ENCODE results near the gene LOXL1.

Gene LOXL1

DNA sequence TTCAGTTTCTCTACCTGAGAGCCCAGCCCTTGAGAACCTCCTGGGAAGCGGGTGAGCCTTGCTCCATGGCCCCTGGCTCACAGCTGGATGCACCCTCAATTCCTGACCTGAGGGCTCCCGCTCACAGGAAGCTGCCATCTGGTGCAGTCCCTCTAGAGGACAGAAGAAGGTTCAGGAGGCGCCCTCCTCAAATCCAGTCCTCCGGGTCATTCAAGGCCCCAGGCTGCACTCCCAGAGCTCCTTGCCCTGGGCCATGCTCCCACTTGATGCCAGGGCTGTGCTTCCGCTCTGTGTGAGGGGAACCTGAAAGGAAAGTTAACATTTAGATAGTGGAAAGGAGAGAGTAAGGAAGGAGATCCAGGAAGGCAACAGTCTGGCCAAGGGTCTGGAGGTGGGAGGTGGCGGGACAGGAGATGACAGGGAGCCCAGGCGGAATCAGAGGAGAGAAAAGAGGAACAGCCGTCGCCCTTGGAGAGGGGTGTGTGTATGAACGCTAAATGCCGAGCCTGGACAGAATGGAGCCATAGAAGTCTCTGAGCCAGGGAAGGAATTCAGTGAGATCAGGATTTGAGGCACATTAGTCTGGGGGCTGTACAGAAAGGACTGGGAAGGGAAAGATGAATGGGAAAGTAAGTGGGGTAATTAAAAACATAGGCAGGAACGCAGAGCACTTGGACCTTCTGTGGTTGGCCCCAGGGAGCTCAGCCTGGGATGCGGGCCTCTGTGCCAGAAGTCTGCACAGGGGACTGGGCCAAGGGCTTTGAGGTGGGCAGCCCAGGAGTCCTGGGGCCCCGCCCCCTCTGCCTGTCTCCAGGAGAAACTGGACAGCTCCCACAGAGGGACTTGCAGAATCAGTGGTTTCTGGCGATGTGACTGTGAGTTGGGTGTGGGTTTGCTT lies 26.8 kb upstream of the LOXL1 start:
- no peak for DNase-seq

DNA sequence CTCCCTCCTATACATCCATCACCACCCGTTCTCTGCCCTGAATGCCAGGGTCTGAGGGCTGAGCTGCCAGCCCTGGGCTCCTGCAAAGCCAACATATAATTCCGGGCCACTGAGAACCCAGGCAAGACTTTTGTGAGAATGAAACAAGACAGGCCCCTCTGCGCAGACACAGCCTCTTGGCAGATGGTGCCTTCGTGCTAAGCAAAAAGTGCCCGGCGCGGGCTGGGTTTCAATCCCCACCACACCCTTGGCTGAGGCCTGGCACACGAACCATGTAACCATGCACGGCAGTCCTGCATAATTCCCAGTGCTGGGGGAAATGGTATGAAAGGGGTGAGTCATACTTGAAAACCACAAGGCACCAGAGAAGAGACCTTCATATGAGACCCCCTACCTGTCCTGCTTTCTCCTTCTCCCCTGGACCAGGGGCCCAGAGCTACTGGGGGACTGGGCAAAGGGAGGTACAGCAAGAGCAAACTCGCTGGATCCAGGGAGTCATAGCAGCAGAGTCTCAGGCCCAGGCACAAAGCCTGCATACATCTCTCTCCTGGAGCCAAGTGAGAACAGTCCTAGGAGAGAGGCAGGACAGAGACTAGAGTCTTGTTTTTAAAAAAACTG lies 26.1 kb upstream of the LOXL1 start:
- no peak for DNase-seq

DNA sequence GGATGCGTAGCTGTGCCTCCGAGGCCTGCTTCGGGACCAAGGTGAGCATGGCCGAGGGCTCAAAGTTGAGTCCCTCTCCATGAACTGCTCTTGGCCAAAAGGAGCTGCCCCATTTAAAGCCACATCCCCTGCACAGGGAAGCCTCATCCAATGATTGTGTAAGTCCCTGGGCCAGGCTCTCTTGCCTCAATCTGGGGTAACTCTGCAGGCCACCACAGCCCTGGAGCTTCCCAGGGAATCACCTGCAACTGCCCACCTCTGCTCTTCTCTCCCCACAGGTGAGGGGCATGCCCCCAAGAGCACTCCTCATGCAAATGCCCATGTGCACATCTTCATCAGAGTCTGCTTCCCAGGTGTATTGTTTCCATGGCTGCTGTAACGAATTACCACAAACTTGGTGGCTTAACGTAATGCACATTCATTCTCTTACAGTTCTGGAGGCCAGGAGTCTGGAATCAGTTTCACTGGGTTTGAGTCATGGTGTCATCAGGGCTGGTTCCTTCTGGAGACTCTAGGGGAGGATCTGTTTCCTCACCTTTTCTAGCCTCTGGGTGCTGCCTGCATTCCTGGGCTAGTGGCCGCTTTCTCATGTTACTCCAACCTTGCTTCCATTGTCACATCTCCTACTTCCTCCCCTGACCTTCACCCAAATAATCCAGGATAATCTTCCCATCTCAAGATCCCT lies 25.0 kb upstream of the LOXL1 start:
- no peak for DNase-seq

DNA sequence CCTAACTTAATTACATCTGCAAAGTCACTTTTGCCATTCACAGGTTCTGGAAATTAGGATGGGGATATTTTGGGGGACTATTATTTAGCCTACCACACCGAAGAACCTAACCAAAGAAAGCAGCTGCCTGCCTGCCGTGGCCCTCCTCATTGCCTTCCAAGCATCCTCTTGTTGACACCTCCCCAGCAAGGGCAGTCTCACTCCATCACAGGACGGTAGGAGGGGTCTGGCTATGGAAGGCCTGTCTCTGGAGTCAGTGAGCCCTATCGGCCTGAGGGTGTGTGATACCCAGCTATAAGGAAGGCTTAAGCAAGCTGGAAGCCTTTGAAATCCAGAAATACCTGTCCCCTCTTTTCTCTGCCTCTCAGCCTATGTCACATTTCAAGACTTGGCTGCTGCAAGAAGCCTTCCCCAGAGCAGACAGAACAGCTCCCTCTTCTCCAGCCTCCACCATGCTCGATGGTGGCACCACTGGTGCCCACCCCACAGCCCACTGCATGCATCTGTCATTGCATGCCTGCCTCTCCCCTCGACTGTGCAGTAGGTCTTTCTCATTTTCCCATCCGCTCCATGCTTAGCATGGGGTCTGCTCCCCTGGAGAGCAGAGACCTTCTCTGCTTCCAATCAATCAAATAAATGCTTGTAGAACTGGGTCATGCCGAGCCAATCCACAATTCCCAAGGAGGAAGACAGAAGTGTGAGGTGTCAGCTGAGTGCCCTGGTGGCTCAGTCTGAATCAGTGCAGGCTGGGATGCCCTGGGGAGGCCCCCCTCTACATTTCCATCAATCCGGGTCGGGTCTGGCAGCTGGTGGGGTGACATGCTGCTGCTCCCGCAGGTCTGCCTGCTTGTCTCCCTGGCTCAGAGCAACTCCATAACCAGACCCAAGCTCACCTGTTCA lies 23.9 kb upstream of the LOXL1 start:
- no peak for DNase-seq

DNA sequence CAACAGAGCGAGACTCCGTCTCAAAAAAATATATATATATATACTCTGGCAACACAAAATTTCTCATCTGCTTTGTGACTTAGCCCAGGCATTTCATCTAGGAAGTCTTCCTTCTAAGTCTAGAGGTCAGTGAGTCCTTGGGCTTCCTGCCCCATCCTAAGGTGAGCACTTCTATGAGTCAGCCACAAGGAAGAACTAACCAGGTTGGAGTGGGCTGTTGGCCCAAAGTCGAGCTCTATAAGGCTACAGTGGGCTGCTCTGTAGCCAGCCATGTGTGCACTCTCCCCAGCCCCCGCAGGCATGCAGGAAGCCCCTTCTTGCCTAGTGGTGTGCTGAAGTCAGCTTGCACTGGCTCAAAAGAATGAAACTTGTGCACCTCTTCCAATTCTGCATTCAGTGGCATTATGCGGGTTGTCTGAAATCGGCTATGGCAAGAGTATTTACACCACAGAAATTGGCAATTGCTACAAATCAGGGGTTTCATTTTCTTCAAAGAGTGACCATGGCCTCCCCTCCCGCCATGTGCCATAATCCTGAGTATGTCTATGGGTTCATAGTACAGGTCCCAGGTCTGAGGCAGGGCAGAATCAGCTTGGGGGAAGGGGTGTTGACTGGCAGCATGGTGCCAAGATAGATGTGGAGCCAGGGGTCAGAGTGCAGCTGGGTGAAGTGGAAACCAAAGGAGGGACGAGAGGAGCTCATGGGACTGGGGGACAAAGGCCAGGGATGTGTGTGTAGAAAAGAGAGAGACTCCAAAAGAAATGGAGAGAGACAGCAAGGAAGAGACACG lies 22.0 kb upstream of the LOXL1 start:
- no peak for DNase-seq

DNA sequence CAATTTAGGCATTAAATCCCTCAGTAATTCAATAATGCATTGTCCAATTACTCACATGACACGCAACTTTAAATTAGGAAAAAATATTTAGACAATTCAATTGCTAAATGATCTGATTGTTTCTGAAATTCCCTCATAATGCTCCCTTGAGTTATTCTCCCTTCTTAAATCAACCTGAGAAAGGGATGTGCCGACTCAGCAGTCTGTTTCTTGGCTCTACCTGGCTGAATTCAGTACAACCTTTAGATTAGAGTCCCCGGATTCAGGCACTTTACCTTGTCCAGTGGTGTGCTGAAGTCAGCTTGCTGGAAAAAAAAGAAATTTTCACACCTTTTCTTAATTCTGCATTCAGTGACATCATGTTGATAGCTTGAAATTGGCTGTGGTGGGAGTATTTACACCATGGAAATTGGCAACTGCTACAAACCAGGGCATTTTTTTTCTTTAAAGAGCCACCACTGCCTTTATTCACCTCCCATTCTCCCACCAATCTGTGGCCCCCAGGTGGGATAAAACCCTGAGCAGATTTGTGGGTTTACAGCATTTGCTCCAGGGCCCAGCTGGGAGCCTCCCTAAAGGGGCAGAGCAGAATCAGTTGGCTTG lies 20.9 kb upstream of the LOXL1 start:
- DNase-seq = no peak

DNA sequence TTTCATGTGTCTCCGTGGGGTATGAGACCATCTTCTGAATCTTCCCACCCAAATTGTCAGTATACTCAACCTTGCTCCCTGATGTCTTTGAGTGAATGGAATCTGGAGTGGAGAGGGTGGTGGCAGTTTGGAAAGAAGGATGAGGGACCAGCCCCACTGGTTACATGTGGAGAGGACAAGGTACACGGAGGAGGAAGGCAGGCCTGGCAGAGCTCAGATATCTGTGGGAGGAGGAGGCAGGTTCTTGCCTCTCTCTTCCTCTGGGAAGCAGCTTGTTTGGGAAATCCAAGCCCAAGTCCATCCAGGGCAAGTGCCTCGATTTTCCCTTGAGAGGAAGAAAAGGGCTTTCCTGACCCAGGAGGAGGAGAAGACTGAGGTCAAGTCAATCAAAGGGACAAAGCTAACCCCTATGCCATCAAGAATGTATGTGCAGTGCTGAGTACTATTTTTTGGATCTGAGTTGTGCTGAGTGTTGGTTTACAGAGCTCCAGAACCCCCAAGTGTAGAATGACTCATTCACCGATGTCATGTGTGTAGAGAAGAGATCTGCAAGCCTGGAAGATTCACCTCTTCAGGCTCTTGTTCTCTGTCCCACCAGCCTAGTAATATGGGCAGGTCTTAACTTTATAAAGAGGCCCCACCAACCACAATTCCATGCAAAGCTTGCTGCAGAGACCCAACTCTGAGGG lies 19.8 kb upstream of the LOXL1 start:
- no peak for DNase-seq

DNA sequence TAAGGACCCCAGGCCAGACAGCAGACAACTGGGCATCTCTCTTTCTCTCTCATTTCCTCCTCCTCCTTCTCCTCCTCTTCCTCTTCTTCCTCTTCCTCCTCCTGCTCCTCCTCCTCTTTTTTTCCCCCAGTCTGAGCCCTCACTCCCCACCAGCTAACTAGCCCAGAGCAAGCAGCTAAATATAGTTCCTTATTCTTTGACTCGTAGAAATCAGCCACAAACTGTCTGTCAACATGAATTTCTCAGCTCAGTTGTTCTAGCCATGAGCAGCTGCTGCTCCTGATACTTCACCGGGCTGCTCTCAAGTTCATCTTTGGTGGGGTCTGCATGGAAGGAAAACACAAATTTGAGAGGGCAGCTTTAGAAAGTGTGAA lies 19.2 kb upstream of the LOXL1 start:
- DNase-seq = no peak

DNA sequence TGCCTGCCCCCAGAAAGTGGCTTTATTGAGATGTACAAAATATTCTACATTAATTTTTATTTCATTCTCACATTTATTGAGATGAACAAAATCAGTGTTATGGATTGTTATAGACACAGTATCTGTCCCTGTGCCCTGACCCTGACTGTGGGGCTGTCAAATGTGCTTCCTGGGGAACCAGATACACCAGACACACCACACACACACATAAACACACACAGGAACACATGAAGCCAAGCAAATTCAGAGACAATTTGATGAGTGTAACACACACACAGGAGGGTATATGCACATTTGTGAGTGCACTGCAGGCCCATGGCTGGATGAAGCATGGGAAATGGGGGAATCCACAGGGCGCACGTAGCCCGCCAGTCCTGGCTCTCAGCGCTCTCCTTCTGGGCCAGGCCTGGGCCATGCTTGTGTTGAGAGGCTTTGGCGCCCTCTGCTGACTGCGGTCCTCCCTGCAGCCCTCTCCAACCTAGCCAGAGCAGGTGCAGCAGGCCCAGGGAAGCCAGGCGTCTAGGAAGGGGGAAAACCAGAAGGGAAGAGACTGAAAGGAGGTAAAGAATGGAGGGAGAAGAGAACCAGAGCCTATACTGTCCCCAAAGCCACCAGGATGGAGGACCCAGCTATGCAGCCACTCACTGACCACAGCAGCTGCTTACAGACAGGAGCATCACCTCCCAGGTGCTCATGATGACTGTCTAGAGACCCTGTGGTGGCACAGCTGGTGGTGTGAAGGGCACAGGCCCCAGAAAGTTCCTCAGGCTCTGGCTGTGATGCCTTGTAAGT lies 18.0 kb upstream of the LOXL1 start:
- DNase-seq = peak; percentile 68

DNA sequence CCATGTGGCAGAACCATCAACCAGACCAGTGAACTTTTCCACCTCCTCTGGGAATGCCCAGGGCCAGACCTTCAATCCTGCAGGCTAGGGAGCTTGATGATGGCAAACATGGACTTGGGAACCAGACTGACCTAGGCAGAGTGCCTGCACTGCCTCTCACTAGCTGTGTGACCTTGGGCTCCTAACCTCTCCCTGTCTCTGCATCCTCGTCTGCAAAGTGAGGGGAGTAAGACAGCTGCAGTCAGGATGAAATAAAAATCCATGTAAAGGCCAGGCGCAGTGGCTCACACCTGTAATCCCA lies 17.5 kb upstream of the LOXL1 start:
- no peak for DNase-seq

DNA sequence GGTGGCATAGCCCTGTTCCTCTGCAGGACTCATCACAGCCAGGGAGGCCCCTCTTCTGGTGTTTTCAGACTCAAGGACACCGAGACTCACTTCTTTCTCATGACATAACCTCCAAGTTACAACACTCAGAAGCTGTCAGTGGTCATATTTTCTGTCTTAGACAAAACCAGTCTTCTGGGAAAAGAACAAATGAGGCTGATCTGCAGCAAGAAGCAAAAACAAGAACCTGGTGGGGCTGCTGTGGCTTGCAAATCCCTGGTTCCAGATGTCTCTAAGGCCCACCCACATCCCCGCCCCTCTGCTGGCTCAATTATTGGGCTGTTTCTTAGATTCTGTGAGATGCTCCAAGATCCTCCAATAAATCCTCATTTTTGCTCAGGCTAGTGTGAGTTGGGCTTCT lies 16.6 kb upstream of the LOXL1 start:
- no peak for DNase-seq

DNA sequence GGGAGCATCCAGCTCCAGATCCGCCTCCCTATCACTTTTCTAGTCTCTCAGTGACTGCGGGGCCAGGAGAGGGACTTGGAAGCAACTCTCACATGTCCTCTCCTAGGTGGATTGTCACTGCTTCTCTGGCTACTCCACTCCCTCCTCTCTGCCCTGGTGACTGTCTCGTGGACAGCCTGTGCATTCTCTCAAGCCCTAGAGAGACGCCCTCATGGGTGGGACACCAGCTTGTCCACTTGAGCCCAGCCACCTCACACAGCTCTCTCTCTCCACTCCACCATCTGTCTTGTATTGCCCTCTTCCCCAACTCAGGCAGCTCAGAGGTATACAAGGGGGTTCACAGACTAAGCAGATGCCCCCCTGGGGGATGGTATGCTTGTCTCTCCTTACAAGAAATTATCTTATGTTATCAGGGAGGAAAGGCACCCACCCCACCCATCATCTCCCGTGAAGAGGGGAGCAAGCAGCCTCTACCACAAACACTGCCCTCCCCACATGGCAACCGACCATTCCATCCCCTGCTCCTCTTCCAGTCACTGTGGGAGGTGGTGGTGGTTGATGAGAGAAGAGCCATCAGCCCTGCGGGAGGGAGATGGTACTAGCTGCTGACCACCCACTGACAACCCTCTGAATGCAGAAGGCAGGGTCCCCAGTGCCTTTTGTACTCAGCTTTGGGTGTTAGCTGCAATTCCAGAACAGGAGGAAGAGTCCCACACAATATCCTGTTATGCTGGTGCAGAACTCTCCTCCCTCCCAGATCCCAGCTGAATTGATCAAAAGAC lies 15.5 kb upstream of the LOXL1 start:
- no peak for DNase-seq

DNA sequence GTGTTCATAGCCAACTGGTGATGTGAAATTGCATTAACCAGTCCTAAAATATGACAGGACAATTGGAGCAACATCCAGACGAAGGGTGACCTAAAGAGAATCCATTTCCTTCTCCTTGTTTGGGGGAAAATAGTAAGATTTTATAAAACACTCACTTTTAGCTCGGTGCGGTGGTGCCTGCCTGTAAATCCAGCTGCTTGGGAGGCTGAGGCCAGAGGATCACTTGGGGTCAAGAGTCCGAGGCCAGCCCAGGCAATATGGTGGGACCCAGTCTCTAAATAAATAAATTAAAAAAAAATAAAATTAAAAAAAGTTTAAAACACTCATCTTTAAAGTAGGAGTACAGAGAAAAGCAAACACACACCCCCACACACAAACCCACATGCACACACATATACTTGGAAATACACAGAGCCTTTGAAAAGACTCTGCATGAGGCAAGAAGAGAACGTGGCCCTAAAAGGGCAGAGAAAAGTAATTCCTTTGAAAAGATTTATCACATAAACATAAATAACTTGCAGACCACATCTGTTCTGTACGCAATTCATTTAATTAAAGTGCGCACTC lies 14.1 kb upstream of the LOXL1 start:
- DNase-seq = no peak

DNA sequence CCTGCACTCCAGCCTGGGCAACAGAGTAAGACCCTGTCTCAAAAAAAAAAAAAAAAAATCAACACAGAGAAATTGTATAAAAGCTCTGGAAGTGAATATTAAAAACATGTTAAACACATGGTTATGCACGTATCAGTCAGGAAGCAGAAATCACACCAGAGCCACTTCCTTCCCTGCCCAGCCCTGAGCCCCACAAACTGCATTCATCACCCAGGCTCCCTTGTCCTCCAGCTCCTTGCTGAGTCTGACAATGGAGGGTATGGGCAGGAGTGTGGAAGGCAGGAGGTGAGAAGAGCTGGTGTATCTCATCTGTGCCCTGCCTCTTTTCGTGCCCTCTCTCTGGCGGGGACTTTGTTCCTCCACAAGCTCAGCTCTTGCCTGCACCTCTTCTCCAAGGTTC lies 12.1 kb upstream of the LOXL1 start:
- no peak for DNase-seq

DNA sequence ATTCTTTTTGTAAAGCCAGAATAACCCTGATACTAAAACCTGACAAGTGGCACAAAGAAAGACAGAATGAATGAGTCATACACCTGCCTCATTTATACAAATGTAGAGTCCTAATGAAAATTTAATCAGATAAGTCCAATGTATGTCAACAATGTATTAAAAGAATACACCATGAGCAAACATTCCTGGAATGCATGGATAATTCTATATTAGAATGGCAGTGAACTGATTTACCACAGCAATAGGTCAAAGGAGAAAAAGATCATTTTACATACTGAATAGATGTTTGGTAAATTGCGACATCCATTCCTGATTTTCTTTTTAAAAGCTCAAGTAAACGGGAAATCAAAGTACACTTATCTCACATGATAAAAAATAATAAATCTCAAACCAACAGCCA lies 11.2 kb upstream of the LOXL1 start:
- DNase-seq = no peak

DNA sequence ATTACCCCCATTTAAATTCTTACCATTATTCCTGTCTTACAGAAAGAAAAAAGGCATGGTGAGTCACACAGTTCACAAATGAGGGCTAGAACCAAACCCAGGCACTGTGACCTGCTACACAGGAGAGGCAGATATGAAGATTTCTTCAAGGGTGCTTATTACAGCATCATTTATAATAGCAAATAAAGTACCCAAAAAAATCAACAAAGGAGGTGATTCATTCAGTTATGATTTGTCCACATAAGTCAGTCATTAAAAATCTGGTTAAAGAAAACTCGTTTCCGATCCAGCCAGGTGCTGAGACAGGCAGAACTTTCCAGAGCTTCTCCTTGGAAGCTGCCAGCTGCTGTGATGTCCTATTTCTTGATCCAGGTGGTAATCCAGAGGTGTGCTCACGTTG lies 7.5 kb upstream of the LOXL1 start:
- no peak for DNase-seq

DNA sequence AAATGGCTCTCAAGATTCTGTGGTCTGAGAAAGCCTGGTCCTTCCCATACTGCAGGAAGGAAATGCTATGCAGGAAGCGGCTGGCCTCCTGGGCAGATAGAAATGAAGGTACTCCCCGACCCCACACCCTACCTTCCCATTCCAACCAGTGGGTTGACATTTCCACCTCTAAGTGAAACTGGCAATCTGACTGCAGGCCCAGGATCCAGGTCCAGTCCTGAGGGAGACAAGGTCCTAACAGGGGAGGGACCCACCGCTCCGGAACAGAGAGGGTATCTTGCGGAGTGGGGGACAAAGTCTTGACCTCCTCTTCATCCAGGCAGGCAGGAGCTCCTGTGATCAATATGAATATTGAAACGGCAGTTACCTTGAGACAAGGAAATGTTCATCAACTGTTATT lies 6.6 kb upstream of the LOXL1 start:
- DNase-seq = no peak

DNA sequence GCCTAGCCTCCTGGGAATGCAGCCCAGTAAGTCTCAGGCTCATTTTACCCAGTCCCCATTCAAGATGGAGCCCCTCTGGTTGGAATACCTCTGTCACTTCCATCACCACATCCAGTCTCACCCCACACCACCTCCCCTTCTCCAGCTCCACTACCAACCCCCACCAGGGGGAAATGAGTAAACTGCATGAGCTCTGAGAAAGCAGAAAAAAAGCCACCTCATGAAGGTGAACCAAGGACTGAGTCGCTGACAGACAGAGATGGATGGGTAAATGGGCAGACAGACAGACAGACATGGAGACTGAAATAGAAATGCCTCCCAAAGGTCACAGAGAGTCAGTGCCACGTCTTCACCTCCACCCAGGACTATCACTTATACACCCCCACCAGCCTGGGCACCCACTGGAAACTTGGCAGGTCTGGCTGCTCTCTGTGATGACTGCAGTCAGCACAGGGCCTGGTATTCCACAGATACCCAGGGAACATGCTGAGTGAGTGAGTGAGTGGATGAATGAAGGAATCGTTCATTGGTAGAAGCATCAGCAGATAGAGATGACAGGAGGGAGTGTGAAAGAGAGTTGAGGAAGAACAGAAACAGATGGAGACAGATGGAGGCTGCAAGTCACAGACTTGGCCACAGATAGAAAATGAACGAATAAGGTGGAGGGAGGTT lies 4.9 kb upstream of the LOXL1 start:
- no peak for DNase-seq

Measured in COR-L47 (cell line).